Measurements from ENCODE around the gene PAX7.
"Not testable (repeated sequence)": the region's sequence is repeated elsewhere in the genome, so short reads cannot be mapped to it uniquely, and the experiment has no call there.

The PAX7 gene

GRCh38 chr1:18767576-18767975, 136.9 kb downstream of the PAX7 start:
- DNase-seq: not testable (repeated sequence)

GRCh38 chr1:18768086-18768485, 137.4 kb downstream of the PAX7 start:
- DNase-seq: no peak

- DNase-seq: no peak
These were observed 138.5 kb downstream of the PAX7 start for GRCh38 chr1:18769140-18769539.

- DNase-seq: no peak
These were observed 140.2 kb downstream of the PAX7 start for GRCh38 chr1:18770799-18771198.

GRCh38 chr1:18773753-18774152, 143.1 kb downstream of the PAX7 start:
- DNase-seq: no peak

GRCh38 chr1:18775341-18775740, 144.7 kb downstream of the PAX7 start:
- no peak for DNase-seq

- DNase-seq: no peak
These were observed 146.1 kb downstream of the PAX7 start for GRCh38 chr1:18776777-18777176.

GRCh38 chr1:18778437-18778836, 147.8 kb downstream of the PAX7 start:
- no peak for DNase-seq

- DNase-seq: no peak
These were observed 150.4 kb downstream of the PAX7 start for GRCh38 chr1:18781031-18781430.

GRCh38 chr1:18783705-18784481, 153.2 kb downstream of the PAX7 start:
- no peak for DNase-seq

GRCh38 chr1:18784482-18784831, 153.8 kb downstream of the PAX7 start:
- no peak for DNase-seq

GRCh38 chr1:18786149-18786548, 155.5 kb downstream of the PAX7 start:
- DNase-seq: no peak

- no peak for DNase-seq
These were observed 157.3 kb downstream of the PAX7 start for GRCh38 chr1:18787825-18788385.

- no peak for DNase-seq
These were observed 158.6 kb downstream of the PAX7 start for GRCh38 chr1:18789246-18789645.

- no peak for DNase-seq
These were observed 162.1 kb downstream of the PAX7 start for GRCh38 chr1:18792747-18793146.

- DNase-seq: no peak
These were observed 162.5 kb downstream of the PAX7 start for GRCh38 chr1:18793164-18793563.

GRCh38 chr1:18794051-18794450, 163.4 kb downstream of the PAX7 start:
- DNase-seq: no peak

GRCh38 chr1:18794561-18794960, 163.9 kb downstream of the PAX7 start:
- DNase-seq: no peak

GRCh38 chr1:18795002-18795689, 164.5 kb downstream of the PAX7 start:
- DNase-seq: no peak

GRCh38 chr1:18796950-18797349, 166.3 kb downstream of the PAX7 start:
- DNase-seq: no peak

Measured in hippocampal formation (tissue), 2 donors.